Measurements from ENCODE around the gene MECP2. TPM values are rescaled to one million over a fixed set of nuclear protein-coding genes. Genes with fewer than 3 reads are reported as not detected.

The MECP2 gene
- total and polyA plus RNA-seq, 2 of the 13 experiments (the other 11 are each of a cell fraction or from before 2014, with no cell fraction given) = 7.9 to 18.1 TPM

DNA sequence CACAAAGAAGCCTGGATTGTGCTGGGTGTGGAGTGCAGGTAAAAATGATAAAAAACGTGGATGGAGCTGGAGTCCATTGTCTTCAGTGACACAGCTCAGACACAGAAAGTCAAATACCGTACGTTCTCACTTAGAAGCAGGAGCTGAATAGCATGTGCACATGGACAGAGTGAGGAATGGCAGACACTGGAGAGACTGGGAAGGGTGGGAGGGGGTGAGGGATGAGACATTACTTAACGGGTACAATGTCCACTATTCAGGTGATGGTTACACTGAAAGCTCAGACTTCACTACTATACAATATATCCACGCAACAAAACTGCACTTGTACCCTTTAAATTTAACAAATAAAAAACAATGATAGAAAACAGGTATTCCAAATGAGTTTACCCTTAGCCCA, 59.8 kb downstream of the MECP2 start (continued):
- TF ChIP-seq HNF4A (CRISPR knock-in tag; IDR thresholded peaks at IDR 0.05) (peak; percentile 38; the same call in 1 of the 2 replicates), JUND (CRISPR knock-in tag; IDR thresholded peaks at IDR 0.05) (no peak), RELA (CRISPR knock-in tag; IDR thresholded peaks at IDR 0.05) (no peak), PCBP1 (IDR thresholded peaks at IDR 0.05; ENCODE audit: borderline replicate concordance, low read depth, low read length) (no peak), ASH2L (IDR thresholded peaks at IDR 0.05; ENCODE audit: insufficient read length, low read depth, low read length) (no peak), TEAD3 (CRISPR knock-in tag; optimal IDR thresholded peaks at IDR 0.05; ENCODE audit: borderline replicate concordance) (peak; percentile 54), PTBP1 (IDR thresholded peaks at IDR 0.05; ENCODE audit: low read depth, low read length, poor library complexity, severe bottlenecking) (no peak), NBN (conservative IDR thresholded peaks at IDR 0.05) (no peak), REL (CRISPR knock-in tag; conservative IDR thresholded peaks at IDR 0.05) (no peak), YY1 (IDR thresholded peaks at IDR 0.05; ENCODE audit: insufficient read depth, insufficient replicate concordance, low read depth, low read length) (no peak), HNRNPL (IDR thresholded peaks at IDR 0.05; ENCODE audit: low read depth, low read length) (no peak), ERF (CRISPR knock-in tag; IDR thresholded peaks at IDR 0.05) (no peak; the same call in 1 of the 2 replicates), ZSCAN25 (CRISPR knock-in tag; IDR thresholded peaks at IDR 0.05) (no peak), MAFF (IDR thresholded peaks at IDR 0.05; ENCODE audit: low read depth, low read length) (no peak), ZNF614 (CRISPR knock-in tag; IDR thresholded peaks at IDR 0.05; ENCODE audit: borderline replicate concordance) (no peak), PHF5A (CRISPR knock-in tag; IDR thresholded peaks at IDR 0.05; ENCODE audit: low read depth, unreplicated experiment) (no peak)
- TF ChIP-seq, protein P1, sequence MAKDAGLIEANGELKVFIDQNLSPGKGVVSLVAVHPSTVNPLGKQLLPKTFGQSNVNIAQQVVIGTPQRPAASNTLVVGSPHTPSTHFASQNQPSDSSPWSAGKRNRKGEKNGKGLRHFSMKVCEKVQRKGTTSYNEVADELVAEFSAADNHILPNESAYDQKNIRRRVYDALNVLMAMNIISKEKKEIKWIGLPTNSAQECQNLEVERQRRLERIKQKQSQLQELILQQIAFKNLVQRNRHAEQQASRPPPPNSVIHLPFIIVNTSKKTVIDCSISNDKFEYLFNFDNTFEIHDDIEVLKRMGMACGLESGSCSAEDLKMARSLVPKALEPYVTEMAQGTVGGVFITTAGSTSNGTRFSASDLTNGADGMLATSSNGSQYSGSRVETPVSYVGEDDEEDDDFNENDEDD (CRISPR knock-in tag; IDR thresholded peaks at IDR 0.05; ENCODE audit: borderline replicate concordance) = 0 out of 2 replicates have a peak, but pooled peaks have one; percentile 20
- TF ChIP-seq, protein P2, sequence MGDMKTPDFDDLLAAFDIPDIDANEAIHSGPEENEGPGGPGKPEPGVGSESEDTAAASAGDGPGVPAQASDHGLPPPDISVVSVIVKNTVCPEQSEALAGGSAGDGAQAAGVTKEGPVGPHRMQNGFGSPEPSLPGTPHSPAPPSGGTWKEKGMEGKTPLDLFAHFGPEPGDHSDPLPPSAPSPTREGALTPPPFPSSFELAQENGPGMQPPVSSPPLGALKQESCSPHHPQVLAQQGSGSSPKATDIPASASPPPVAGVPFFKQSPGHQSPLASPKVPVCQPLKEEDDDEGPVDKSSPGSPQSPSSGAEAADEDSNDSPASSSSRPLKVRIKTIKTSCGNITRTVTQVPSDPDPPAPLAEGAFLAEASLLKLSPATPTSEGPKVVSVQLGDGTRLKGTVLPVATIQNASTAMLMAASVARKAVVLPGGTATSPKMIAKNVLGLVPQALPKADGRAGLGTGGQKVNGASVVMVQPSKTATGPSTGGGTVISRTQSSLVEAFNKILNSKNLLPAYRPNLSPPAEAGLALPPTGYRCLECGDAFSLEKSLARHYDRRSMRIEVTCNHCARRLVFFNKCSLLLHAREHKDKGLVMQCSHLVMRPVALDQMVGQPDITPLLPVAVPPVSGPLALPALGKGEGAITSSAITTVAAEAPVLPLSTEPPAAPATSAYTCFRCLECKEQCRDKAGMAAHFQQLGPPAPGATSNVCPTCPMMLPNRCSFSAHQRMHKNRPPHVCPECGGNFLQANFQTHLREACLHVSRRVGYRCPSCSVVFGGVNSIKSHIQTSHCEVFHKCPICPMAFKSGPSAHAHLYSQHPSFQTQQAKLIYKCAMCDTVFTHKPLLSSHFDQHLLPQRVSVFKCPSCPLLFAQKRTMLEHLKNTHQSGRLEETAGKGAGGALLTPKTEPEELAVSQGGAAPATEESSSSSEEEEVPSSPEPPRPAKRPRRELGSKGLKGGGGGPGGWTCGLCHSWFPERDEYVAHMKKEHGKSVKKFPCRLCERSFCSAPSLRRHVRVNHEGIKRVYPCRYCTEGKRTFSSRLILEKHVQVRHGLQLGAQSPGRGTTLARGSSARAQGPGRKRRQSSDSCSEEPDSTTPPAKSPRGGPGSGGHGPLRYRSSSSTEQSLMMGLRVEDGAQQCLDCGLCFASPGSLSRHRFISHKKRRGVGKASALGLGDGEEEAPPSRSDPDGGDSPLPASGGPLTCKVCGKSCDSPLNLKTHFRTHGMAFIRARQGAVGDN (CRISPR knock-in tag; IDR thresholded peaks at IDR 0.05) = no peak
- TF ChIP-seq, protein P3, sequence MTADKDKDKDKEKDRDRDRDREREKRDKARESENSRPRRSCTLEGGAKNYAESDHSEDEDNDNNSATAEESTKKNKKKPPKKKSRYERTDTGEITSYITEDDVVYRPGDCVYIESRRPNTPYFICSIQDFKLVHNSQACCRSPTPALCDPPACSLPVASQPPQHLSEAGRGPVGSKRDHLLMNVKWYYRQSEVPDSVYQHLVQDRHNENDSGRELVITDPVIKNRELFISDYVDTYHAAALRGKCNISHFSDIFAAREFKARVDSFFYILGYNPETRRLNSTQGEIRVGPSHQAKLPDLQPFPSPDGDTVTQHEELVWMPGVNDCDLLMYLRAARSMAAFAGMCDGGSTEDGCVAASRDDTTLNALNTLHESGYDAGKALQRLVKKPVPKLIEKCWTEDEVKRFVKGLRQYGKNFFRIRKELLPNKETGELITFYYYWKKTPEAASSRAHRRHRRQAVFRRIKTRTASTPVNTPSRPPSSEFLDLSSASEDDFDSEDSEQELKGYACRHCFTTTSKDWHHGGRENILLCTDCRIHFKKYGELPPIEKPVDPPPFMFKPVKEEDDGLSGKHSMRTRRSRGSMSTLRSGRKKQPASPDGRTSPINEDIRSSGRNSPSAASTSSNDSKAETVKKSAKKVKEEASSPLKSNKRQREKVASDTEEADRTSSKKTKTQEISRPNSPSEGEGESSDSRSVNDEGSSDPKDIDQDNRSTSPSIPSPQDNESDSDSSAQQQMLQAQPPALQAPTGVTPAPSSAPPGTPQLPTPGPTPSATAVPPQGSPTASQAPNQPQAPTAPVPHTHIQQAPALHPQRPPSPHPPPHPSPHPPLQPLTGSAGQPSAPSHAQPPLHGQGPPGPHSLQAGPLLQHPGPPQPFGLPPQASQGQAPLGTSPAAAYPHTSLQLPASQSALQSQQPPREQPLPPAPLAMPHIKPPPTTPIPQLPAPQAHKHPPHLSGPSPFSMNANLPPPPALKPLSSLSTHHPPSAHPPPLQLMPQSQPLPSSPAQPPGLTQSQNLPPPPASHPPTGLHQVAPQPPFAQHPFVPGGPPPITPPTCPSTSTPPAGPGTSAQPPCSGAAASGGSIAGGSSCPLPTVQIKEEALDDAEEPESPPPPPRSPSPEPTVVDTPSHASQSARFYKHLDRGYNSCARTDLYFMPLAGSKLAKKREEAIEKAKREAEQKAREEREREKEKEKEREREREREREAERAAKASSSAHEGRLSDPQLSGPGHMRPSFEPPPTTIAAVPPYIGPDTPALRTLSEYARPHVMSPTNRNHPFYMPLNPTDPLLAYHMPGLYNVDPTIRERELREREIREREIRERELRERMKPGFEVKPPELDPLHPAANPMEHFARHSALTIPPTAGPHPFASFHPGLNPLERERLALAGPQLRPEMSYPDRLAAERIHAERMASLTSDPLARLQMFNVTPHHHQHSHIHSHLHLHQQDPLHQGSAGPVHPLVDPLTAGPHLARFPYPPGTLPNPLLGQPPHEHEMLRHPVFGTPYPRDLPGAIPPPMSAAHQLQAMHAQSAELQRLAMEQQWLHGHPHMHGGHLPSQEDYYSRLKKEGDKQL (CRISPR knock-in tag; IDR thresholded peaks at IDR 0.05; ENCODE audit: low read depth) = no peak
- TF ChIP-seq, protein P4, sequence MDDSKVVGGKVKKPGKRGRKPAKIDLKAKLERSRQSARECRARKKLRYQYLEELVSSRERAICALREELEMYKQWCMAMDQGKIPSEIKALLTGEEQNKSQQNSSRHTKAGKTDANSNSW (CRISPR knock-in tag; IDR thresholded peaks at IDR 0.05; ENCODE audit: borderline replicate concordance) = no peak
- TF ChIP-seq, protein P5, sequence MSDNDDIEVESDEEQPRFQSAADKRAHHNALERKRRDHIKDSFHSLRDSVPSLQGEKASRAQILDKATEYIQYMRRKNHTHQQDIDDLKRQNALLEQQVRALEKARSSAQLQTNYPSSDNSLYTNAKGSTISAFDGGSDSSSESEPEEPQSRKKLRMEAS (IDR thresholded peaks at IDR 0.05) = peak; percentile 65
